Measurements from ENCODE around the gene CAND1.

CAND1 gene

DNA sequence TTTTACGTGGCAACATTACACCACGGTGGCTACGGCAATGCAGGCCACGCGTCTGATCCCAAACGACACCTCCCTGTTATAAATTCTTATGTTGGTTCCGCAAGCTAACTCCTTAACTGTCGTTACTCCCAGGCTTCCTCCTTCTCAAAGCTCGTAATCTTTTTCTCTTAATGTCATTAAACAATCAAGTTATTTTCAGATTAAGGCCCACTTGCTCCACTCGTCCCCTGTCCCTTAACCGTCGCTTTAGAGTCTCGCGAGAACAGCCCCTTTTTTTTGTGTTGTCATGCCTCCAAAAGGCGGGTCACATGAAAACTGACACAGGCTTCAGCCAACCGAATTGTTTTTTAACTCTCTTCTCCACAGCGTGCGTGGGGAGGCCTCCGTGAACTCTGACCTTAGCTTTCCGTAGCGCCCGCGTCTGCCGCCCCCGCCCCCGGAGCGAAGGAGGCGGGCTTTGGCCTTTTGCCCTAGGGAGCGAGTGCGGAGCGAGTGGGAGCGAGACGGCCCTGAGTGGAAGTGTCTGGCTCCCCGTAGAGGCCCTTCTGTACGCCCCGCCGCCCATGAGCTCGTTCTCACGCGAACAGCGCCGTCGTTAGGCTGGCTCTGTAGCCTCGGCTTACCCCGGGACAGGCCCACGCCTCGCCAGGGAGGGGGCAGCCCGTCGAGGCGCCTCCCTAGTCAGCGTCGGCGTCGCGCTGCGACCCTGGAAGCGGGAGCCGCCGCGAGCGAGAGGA lies at the start of gene CAND1:
TSS of gene CAND1 (plus strand) at position 463 of the 737 bp plus-strand sequence. CDS start 360 bp downstream, outside the sequence.
- TF ChIP-seq, protein P1, sequence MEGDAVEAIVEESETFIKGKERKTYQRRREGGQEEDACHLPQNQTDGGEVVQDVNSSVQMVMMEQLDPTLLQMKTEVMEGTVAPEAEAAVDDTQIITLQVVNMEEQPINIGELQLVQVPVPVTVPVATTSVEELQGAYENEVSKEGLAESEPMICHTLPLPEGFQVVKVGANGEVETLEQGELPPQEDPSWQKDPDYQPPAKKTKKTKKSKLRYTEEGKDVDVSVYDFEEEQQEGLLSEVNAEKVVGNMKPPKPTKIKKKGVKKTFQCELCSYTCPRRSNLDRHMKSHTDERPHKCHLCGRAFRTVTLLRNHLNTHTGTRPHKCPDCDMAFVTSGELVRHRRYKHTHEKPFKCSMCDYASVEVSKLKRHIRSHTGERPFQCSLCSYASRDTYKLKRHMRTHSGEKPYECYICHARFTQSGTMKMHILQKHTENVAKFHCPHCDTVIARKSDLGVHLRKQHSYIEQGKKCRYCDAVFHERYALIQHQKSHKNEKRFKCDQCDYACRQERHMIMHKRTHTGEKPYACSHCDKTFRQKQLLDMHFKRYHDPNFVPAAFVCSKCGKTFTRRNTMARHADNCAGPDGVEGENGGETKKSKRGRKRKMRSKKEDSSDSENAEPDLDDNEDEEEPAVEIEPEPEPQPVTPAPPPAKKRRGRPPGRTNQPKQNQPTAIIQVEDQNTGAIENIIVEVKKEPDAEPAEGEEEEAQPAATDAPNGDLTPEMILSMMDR (IDR thresholded peaks at IDR 0.05; ENCODE audit: low read depth, low read length): no peak; the same call in 1 of the 2 replicates
- peak; percentile 98 for DNase-seq (ENCODE audit: extremely low read depth, low read depth)

DNA sequence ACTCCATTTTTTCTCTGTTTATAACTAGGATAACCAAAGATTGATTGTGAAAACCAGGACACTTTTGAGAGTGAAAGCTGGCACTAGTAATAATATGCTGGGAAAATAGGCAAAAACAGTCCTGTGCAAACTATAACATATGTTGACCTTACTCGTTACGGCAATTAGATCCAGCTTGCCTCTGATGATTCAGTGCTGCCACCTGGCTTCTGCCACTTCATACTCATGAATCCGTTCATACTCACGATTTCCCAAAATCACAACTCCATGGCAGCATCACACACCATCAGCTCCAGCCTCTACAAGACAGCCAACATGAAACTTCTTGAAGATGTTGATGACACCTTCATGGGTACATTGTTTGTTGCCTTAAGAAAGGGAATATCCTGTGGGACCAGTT lies 49.1 kb upstream of the CAND1 start:
- DNase-seq (ENCODE audit: extremely low read depth, low read depth): no peak

DNA sequence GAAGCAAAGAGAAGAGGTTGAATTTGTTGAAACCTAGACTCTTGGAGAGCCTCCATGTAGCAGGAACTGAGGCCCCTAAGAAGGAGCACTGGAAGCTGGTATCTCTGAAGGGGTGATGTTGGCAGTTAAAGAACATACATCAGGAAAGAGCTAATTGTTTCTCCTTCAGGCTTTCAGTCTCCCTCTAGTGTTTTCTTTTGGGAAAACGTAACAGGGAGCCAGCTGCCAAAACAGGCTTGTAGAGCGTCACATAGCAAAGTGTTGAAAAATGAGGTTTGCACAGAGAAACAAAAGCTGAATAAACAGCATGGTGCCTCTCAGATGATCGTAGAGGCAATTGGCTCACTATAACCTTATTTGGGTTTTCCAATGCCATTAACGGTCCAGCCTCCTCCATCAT lies 46.9 kb upstream of the CAND1 start:
- no peak for DNase-seq (ENCODE audit: extremely low read depth, low read depth)
- TF ChIP-seq, protein P1 (IDR thresholded peaks at IDR 0.05; ENCODE audit: low read depth, low read length): peak; percentile 19

More for the DNA sequence above, 49.1 kb upstream of the CAND1 start:
- TF ChIP-seq, protein P1 (IDR thresholded peaks at IDR 0.05; ENCODE audit: low read depth, low read length): no peak

DNA sequence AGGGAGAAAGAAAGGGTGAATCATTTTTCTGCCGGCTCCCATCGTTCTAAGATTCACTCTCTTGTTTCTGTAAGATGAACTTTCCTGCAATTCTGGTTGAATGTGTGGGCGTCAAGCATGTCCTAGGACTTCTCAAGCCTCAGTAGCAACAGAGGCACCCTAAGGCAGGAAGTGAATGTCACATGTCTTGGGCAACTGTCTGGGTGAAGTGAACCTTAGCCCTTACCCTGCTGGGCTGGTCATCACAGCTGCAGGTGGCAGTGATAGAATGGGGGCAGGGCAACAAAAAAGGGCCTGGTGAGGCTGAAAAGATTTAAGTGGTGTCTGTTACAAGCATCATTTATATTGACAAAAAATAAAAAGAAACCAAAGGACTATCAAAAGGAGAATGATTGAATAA lies 45.9 kb upstream of the CAND1 start:
- TF ChIP-seq, protein P1 (IDR thresholded peaks at IDR 0.05; ENCODE audit: low read depth, low read length): no peak
- no peak for DNase-seq (ENCODE audit: extremely low read depth, low read depth)

DNA sequence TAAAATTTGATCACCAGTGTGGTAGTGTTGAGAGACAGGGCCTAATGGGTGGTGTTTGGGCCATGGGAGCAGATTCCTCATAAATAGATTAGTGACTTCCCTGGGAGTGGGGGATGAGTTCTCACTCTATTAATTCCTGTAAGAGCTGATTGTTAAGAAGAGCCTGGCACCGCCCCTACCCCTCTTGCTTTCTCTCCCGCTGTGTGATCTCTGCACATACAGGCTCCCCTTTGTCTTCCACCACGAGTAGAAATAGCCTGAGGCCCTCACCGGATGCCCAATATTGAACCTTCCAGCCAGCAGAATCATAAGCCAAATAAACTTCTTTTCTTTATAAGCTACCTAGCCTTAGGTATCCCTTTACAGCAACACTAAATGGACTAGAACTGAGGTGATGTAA lies 31.9 kb upstream of the CAND1 start:
- TF ChIP-seq, protein P1 (IDR thresholded peaks at IDR 0.05; ENCODE audit: low read depth, low read length): no peak
- no peak for DNase-seq (ENCODE audit: extremely low read depth, low read depth)

DNA sequence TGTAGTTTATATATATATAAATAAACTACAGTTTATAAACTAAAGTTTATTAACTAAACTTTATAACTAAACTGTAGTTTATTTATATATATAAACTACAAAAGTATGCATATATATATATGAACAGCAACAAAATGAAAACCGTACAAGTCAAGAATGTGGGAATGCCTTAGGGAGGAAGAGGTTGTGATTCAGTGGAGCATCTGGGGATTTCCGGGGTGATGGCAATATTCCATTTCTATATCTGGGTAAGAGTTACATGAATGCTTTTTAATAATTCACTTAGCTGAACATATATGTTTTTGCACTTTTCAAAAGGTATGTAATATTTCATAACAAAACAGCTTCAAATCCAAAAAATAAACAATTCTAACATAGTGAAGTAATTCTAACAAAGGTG lies 30.1 kb upstream of the CAND1 start:
- TF ChIP-seq, protein P1 (IDR thresholded peaks at IDR 0.05; ENCODE audit: low read depth, low read length): no peak
- no peak for DNase-seq (ENCODE audit: extremely low read depth, low read depth)

DNA sequence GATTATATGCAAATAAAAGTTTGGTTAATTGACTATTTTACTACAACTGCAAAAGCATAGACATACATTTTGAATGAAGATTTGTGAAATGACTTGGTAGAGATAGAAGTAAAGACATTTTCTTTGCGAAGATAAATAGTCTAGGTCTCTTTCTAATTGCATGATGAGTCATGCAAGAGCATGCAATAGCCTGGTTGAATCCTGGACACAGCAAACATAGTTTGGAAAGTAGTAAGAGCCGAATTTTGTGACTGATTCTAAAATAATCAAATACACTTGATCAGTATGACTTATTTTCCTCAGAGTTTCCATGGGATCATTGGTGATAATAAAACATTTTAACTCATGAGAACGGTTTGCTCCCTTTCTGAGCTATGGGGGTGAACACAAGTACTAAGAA lies 27.7 kb upstream of the CAND1 start:
- DNase-seq (ENCODE audit: extremely low read depth, low read depth): no peak
- TF ChIP-seq, protein P1 (IDR thresholded peaks at IDR 0.05; ENCODE audit: low read depth, low read length): no peak

Measured in AG09319 (cell line).